ENCODE data around the gene DOK7.

DOK7 gene

DNA sequence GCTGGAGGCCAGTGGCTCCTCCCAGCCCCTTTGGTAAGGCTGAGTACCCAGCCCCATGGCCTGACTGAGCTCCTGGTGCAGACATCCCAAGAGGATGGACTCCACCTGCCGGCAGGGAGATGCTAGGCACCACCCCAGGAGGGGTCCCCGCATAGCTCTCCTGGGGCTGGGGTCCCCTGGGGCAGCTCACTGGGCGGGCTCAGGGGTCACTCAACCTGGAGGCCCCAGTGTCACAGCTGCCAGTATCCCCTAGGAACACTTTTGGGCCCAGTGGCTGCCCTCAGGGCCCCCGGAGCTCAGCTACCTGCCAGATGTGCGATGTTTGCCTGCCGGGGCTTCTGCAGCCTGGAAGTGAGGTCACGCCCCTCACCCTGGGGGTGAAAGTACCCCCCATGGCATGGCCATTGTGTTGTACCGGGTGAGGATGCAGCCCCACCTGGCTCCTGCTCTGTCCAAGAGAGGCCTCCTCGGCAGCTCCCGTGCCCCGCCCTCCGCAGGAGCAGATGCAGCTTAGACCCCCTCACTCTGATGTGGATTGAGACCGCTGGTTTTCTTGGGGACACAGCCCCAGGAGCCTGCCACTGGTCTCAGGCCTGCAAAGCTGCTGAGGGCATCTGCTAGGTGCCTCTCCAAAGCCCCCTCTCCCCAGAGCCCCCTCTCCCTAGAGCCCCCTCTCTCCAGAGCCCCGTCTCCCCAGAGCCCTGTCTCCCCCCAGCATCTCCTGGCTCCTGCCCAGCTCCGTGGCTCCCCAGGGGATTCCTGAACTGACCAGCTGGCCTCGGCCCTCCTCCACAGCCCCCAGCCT lies 28.0 kb upstream of the DOK7 start:
- TF ChIP-seq ZC3H10 (CRISPR knock-in tag; IDR thresholded peaks at IDR 0.05) (no peak), ZFP3 (CRISPR knock-in tag; IDR thresholded peaks at IDR 0.05) (no peak), CSDC2 (CRISPR knock-in tag; IDR thresholded peaks at IDR 0.05) (no peak), TCF4 (CRISPR knock-in tag; IDR thresholded peaks at IDR 0.05; ENCODE audit: borderline replicate concordance) (no peak), ZNF565 (CRISPR knock-in tag; conservative IDR thresholded peaks at IDR 0.05; ENCODE audit: low read depth) (no peak), ESRRG (CRISPR knock-in tag; IDR thresholded peaks at IDR 0.05) (no peak), ZNF8 (CRISPR knock-in tag; IDR thresholded peaks at IDR 0.05) (no peak), SNAI2 (CRISPR knock-in tag; IDR thresholded peaks at IDR 0.05) (no peak), ARNTL (CRISPR knock-in tag; IDR thresholded peaks at IDR 0.05; ENCODE audit: borderline replicate concordance, low read depth) (no peak), RARB (CRISPR knock-in tag; IDR thresholded peaks at IDR 0.05) (no peak), GLIS3 (CRISPR knock-in tag; IDR thresholded peaks at IDR 0.05) (no peak), ZFP30 (CRISPR knock-in tag; IDR thresholded peaks at IDR 0.05) (no peak)
- TF ChIP-seq, protein P1, sequence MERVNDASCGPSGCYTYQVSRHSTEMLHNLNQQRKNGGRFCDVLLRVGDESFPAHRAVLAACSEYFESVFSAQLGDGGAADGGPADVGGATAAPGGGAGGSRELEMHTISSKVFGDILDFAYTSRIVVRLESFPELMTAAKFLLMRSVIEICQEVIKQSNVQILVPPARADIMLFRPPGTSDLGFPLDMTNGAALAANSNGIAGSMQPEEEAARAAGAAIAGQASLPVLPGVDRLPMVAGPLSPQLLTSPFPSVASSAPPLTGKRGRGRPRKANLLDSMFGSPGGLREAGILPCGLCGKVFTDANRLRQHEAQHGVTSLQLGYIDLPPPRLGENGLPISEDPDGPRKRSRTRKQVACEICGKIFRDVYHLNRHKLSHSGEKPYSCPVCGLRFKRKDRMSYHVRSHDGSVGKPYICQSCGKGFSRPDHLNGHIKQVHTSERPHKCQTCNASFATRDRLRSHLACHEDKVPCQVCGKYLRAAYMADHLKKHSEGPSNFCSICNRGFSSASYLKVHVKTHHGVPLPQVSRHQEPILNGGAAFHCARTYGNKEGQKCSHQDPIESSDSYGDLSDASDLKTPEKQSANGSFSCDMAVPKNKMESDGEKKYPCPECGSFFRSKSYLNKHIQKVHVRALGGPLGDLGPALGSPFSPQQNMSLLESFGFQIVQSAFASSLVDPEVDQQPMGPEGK (CRISPR knock-in tag; IDR thresholded peaks at IDR 0.05; ENCODE audit: borderline replicate concordance), result no peak
- TF ChIP-seq, protein P2, sequence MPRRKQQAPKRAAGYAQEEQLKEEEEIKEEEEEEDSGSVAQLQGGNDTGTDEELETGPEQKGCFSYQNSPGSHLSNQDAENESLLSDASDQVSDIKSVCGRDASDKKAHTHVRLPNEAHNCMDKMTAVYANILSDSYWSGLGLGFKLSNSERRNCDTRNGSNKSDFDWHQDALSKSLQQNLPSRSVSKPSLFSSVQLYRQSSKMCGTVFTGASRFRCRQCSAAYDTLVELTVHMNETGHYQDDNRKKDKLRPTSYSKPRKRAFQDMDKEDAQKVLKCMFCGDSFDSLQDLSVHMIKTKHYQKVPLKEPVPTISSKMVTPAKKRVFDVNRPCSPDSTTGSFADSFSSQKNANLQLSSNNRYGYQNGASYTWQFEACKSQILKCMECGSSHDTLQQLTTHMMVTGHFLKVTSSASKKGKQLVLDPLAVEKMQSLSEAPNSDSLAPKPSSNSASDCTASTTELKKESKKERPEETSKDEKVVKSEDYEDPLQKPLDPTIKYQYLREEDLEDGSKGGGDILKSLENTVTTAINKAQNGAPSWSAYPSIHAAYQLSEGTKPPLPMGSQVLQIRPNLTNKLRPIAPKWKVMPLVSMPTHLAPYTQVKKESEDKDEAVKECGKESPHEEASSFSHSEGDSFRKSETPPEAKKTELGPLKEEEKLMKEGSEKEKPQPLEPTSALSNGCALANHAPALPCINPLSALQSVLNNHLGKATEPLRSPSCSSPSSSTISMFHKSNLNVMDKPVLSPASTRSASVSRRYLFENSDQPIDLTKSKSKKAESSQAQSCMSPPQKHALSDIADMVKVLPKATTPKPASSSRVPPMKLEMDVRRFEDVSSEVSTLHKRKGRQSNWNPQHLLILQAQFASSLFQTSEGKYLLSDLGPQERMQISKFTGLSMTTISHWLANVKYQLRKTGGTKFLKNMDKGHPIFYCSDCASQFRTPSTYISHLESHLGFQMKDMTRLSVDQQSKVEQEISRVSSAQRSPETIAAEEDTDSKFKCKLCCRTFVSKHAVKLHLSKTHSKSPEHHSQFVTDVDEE (CRISPR knock-in tag; IDR thresholded peaks at IDR 0.05), result no peak
- TF ChIP-seq, protein P3, sequence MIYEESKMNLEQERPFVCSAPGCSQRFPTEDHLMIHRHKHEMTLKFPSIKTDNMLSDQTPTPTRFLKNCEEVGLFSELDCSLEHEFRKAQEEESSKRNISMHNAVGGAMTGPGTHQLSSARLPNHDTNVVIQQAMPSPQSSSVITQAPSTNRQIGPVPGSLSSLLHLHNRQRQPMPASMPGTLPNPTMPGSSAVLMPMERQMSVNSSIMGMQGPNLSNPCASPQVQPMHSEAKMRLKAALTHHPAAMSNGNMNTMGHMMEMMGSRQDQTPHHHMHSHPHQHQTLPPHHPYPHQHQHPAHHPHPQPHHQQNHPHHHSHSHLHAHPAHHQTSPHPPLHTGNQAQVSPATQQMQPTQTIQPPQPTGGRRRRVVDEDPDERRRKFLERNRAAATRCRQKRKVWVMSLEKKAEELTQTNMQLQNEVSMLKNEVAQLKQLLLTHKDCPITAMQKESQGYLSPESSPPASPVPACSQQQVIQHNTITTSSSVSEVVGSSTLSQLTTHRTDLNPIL (CRISPR knock-in tag; IDR thresholded peaks at IDR 0.05; ENCODE audit: low read depth), result no peak
- no peak for ATAC-seq

DNA sequence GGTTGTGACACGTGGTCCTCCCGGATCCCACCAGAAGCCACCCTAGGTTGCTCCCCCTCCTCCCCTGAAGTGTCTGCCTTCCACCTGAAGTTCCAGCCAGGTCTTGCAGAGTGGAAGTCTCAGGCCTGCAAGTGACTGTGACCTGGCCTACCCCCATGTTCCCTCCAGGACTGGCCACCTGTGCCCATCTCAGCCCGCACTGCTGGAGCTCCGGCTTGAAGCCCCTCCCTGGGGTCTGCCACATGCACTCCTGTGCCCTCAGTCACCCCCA lies 27.5 kb upstream of the DOK7 start:
- TF ChIP-seq ZNF565 (CRISPR knock-in tag; conservative IDR thresholded peaks at IDR 0.05; ENCODE audit: low read depth) (no peak), ARNTL (CRISPR knock-in tag; IDR thresholded peaks at IDR 0.05; ENCODE audit: borderline replicate concordance, low read depth) (no peak), CSDC2 (CRISPR knock-in tag; IDR thresholded peaks at IDR 0.05) (no peak), TOX (CRISPR knock-in tag; IDR thresholded peaks at IDR 0.05; ENCODE audit: borderline replicate concordance) (no peak), OSR1 (CRISPR knock-in tag; IDR thresholded peaks at IDR 0.05) (no peak), ISL1 (CRISPR knock-in tag; IDR thresholded peaks at IDR 0.05) (no peak), TCF4 (CRISPR knock-in tag; IDR thresholded peaks at IDR 0.05; ENCODE audit: borderline replicate concordance) (no peak), ZFP30 (CRISPR knock-in tag; IDR thresholded peaks at IDR 0.05) (no peak), ZNF70 (CRISPR knock-in tag; IDR thresholded peaks at IDR 0.05) (no peak), GLIS3 (CRISPR knock-in tag; IDR thresholded peaks at IDR 0.05) (no peak), SNAI2 (CRISPR knock-in tag; IDR thresholded peaks at IDR 0.05) (no peak)
- TF ChIP-seq, protein P1 (CRISPR knock-in tag; IDR thresholded peaks at IDR 0.05; ENCODE audit: borderline replicate concordance), result no peak
- TF ChIP-seq, protein P2 (CRISPR knock-in tag; IDR thresholded peaks at IDR 0.05), result no peak
- TF ChIP-seq, protein P3 (CRISPR knock-in tag; IDR thresholded peaks at IDR 0.05; ENCODE audit: low read depth), result no peak
- TF ChIP-seq, protein P4, sequence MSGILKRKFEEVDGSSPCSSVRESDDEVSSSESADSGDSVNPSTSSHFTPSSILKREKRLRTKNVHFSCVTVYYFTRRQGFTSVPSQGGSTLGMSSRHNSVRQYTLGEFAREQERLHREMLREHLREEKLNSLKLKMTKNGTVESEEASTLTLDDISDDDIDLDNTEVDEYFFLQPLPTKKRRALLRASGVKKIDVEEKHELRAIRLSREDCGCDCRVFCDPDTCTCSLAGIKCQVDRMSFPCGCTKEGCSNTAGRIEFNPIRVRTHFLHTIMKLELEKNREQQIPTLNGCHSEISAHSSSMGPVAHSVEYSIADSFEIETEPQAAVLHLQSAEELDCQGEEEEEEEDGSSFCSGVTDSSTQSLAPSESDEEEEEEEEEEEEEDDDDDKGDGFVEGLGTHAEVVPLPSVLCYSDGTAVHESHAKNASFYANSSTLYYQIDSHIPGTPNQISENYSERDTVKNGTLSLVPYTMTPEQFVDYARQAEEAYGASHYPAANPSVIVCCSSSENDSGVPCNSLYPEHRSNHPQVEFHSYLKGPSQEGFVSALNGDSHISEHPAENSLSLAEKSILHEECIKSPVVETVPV (CRISPR knock-in tag; IDR thresholded peaks at IDR 0.05), result no peak
- TF ChIP-seq, protein P5, sequence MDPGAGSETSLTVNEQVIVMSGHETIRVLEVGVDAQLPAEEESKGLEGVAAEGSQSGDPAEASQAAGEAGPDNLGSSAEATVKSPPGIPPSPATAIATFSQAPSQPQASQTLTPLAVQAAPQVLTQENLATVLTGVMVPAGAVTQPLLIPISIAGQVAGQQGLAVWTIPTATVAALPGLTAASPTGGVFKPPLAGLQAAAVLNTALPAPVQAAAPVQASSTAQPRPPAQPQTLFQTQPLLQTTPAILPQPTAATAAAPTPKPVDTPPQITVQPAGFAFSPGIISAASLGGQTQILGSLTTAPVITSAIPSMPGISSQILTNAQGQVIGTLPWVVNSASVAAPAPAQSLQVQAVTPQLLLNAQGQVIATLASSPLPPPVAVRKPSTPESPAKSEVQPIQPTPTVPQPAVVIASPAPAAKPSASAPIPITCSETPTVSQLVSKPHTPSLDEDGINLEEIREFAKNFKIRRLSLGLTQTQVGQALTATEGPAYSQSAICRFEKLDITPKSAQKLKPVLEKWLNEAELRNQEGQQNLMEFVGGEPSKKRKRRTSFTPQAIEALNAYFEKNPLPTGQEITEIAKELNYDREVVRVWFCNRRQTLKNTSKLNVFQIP (CRISPR knock-in tag; IDR thresholded peaks at IDR 0.05; ENCODE audit: borderline replicate concordance, low read depth), result no peak
- no peak for ATAC-seq
